Prostate gland (tissue), 2 donors: ENCODE data around the gene PTPRO. TPM values are rescaled to one million over a fixed set of nuclear protein-coding genes. Genes with fewer than 3 reads are reported as not detected.

Experiments used
- DNase-seq: peaks from one replicate; pipeline ENCODE4 v3.0.0-alpha.2; 2019; ENCODE audit warnings: low spot score
- H3K27ac ChIP-seq, 2 donors: fragments of 200-600 bp; sonication (generic); 2 replicates each; pipeline ENCODE4 v1.5.1; 2017 to 2019
- H3K27me3 ChIP-seq: fragments of 200-600 bp; sonication (generic); replicated peaks from 2 replicates; pipeline ENCODE4 v1.5.1; 2019; ENCODE audit not compliant: insufficient read depth
- H3K36me3 ChIP-seq, 2 donors: fragments of 200-600 bp; sonication (generic); 1 replicate in 1 of 2; 2 replicates in 1 of 2; pipeline versions ENCODE4 v1.5.1 to v1.8.1; 2017 to 2019
- H3K4me1 ChIP-seq: fragments of 200-600 bp; sonication (generic); replicated peaks from 2 replicates; pipeline ENCODE4 v1.5.1; 2019
- H3K4me3 ChIP-seq, 2 donors: fragments of 200-600 bp; sonication (generic); 2 replicates each; pipeline ENCODE4 v1.5.1; 2017 to 2019
- H3K9me3 ChIP-seq: fragments of 200-600 bp; sonication (generic); 2 replicates; pipeline ENCODE4 v1.5.1; 2017
- POLR2A ChIP-seq: fragments of 450-650 bp; IDR thresholded peaks from one replicate; pipeline ENCODE4 v1.6.1; 2016; ENCODE audit warnings: antibody characterized with exemption, mild to moderate bottlenecking
- POLR2AphosphoS5 ChIP-seq: sonication (generic); formaldehyde crosslinking; IDR thresholded peaks from one replicate; pipeline ENCODE4 v1.6.1; 2017; ENCODE audit warnings: antibody characterized with exemption
- WGBS: methylation state at CpG from one replicate; pipeline ENCODE4 v1.1.5; 2018; 5-methylcytosine and 5-hydroxymethylcytosine counted together
- intact Hi-C: fragments of 100-400 bp; cut with DNase I; formaldehyde crosslinking; loops from one replicate; pipeline ENCODE4 v1.14.2; 2022
- total RNA-seq, 2 donors: library from RNA; depleted of rRNA; stranded (reverse); fragments of >200 nt; gene quantifications; one replicate each; pipeline ENCODE4 v1.1.0, GENCODE V29; 2016
- TF ChIP-seq, protein P1 (sequence below), 4 experiments: fragments of 200-600 bp in 2 of 4; fragments of 450-650 bp in 2 of 4; sonication (generic) in 2 of 4; IDR thresholded peaks; 1 replicate in 3 of 4; 2 replicates in 1 of 4; pipeline ENCODE4 v1.5.1; 2016 to 2019; ENCODE audit warnings: antibody characterized with exemption in 4 of 4, mild to moderate bottlenecking in 2 of 4, moderate library complexity in 2 of 4

PTPRO gene
- total RNA-seq, 2 donors from 2014 or later: 0.55 to 1.4 TPM

- Histone ChIP-seq H3K36me3 (no peaks in the 10 kb centered on the region), H3K27ac (no peak overlapping the region), H3K27me3 (no peaks in the 10 kb centered on the region), H3K4me1 (no peaks in the 10 kb centered on the region), H3K9me3 (no peaks in the 10 kb centered on the region), H3K4me3 (no peak overlapping the region)
- DNase-seq: no peak
- 20% methylated on average over 3 of the region's 3 CpGs for WGBS
- intact Hi-C loops: loop anchor here (10.0 kb wide), 1 partner anchor 47 kb away; no protein-coding TSS in a partner anchor
- TF ChIP-seq POLR2A (no peak), POLR2AphosphoS5 (no peak)
- TF ChIP-seq, protein P1, sequence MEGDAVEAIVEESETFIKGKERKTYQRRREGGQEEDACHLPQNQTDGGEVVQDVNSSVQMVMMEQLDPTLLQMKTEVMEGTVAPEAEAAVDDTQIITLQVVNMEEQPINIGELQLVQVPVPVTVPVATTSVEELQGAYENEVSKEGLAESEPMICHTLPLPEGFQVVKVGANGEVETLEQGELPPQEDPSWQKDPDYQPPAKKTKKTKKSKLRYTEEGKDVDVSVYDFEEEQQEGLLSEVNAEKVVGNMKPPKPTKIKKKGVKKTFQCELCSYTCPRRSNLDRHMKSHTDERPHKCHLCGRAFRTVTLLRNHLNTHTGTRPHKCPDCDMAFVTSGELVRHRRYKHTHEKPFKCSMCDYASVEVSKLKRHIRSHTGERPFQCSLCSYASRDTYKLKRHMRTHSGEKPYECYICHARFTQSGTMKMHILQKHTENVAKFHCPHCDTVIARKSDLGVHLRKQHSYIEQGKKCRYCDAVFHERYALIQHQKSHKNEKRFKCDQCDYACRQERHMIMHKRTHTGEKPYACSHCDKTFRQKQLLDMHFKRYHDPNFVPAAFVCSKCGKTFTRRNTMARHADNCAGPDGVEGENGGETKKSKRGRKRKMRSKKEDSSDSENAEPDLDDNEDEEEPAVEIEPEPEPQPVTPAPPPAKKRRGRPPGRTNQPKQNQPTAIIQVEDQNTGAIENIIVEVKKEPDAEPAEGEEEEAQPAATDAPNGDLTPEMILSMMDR (IDR thresholded peaks at IDR 0.05): no peak
Observed at GRCh38 chr12:15638231-15638630, 315.9 kb downstream of the PTPRO start.

DNA sequence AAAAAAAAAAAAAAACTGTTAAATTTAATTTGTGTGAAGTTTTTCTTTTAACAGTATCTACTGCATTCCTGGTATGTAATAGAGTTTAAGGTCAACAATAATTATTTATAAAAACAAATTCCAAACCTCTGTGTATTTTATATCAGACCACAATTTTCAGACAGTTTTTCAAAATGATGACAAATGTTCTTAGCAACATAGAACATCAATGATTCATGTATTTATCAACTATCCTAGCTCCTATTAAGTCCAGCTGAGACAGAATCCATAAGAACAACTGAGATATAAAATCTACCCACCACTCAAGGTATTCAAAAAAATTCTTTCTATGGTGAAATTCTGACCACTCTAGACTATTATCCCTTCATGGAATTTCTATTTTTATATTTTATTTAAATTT lies 322.4 kb downstream of the PTPRO start:
- Histone ChIP-seq H3K36me3 (no peaks in the 10 kb centered on the region), H3K27me3 (no peaks in the 10 kb centered on the region), H3K4me3 (no peak overlapping the region), H3K27ac (no peak overlapping the region), H3K9me3 (no peaks in the 10 kb centered on the region), H3K4me1 (no peaks in the 10 kb centered on the region)
- intact Hi-C loops: no loop called here
- TF ChIP-seq, protein P1 (IDR thresholded peaks at IDR 0.05): no peak
- TF ChIP-seq POLR2AphosphoS5: no peak
- TF ChIP-seq POLR2A: no peak
- no peak for DNase-seq

GRCh38 chr12:15646581-15646980 lies 324.3 kb downstream of the PTPRO start:
- Histone ChIP-seq H3K4me3 (no peak overlapping the region), H3K9me3 (no peaks in the 10 kb centered on the region), H3K36me3 (no peaks in the 10 kb centered on the region), H3K4me1 (no peaks in the 10 kb centered on the region), H3K27me3 (no peaks in the 10 kb centered on the region), H3K27ac (no peak overlapping the region)
- intact Hi-C loops: no loop called here
- 0% methylated on average over 1 of the region's 1 CpG for WGBS
- TF ChIP-seq POLR2A (no peak), POLR2AphosphoS5 (no peak)
- TF ChIP-seq, protein P1 (IDR thresholded peaks at IDR 0.05): no peak
- DNase-seq: no peak

Other genes starting within 250 kb of the PTPRO start
- 10 to 100 TPM; 12.7 to 13.3 TPM for gene RERG, start 101.1 kb upstream of the PTPRO start, total RNA-seq